OCI-LY7 (cell line): Measurements from ENCODE around the gene FAM107B.

Experiments used
- EZH2phosphoT487 ChIP-seq: fragments of 200-600 bp; sonication (generic); IDR thresholded peaks from 2 replicates; pipeline ENCODE4 v1.6.1; 2018; ENCODE audit warnings: low read depth, borderline replicate concordance, mild to moderate bottlenecking, mixed run types, antibody characterized with exemption, low read length, moderate library complexity, mixed read lengths
- TF ChIP-seq, protein P1 (sequence below): fragments of 200-600 bp; sonication (generic); conservative IDR thresholded peaks from 2 replicates; pipeline ENCODE4 v1.5.1; 2014; ENCODE audit warnings: mild to moderate bottlenecking, antibody characterized with exemption, low read length, moderate library complexity, mixed read lengths

DNA sequence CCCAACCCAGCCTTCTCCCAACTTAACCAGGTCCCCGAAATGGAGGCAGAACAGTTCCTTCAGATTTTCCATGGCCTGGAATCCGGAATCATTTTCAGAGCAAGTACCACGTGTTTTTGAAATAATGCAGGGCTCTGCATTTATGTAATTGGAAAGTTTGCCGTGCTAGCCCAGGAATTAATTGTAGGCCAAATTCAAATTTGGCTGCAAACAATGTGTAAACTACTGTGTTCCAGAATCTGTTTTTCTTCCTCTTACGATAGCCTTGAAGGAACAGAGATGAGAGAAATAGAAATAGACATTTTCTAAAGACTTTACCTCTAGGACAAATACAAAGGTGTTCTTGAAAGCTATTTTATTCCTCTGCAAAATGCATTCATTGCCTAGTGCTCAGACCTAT lies 77.4 kb downstream of the FAM107B start:
- TF ChIP-seq, protein P1, sequence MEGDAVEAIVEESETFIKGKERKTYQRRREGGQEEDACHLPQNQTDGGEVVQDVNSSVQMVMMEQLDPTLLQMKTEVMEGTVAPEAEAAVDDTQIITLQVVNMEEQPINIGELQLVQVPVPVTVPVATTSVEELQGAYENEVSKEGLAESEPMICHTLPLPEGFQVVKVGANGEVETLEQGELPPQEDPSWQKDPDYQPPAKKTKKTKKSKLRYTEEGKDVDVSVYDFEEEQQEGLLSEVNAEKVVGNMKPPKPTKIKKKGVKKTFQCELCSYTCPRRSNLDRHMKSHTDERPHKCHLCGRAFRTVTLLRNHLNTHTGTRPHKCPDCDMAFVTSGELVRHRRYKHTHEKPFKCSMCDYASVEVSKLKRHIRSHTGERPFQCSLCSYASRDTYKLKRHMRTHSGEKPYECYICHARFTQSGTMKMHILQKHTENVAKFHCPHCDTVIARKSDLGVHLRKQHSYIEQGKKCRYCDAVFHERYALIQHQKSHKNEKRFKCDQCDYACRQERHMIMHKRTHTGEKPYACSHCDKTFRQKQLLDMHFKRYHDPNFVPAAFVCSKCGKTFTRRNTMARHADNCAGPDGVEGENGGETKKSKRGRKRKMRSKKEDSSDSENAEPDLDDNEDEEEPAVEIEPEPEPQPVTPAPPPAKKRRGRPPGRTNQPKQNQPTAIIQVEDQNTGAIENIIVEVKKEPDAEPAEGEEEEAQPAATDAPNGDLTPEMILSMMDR = no peak
- TF ChIP-seq EZH2phosphoT487 = no peak
